Erythroblast (primary cell): ENCODE results near the gene LAMB3.

ENCODE experiments used
- DNase-seq, 2 experiments: peaks; one replicate each; lab custom pipeline; 2025; lab: John Stamatoyannopoulos, UW
- GATA1 ChIP-seq: IDR thresholded peaks from 2 replicates; pipeline ENCODE4 v1.6.1; 2011; ENCODE audit warnings: low read depth, mild to moderate bottlenecking, control low read depth, low read length, moderate library complexity
- POLR2A ChIP-seq: IDR thresholded peaks from 2 replicates; pipeline ENCODE4 v1.6.1; 2011; ENCODE audit warnings: mild to moderate bottlenecking, low read length

Gene LAMB3

GRCh38 chr1:209595599-209596285 lies 56.5 kb downstream of the LAMB3 start:
- no peak for TF ChIP-seq GATA1
- no peak for TF ChIP-seq POLR2A
- no peak for DNase-seq

GRCh38 chr1:209595028-209595427 lies 57.2 kb downstream of the LAMB3 start:
- no peak for DNase-seq
- TF ChIP-seq POLR2A (no peak), GATA1 (no peak)

- DNase-seq, result no peak
Measured at GRCh38 chr1:209594440-209594839, 57.8 kb downstream of the LAMB3 start.

GRCh38 chr1:209593747-209594146 lies 58.5 kb downstream of the LAMB3 start:
- TF ChIP-seq GATA1 (no peak), POLR2A (no peak)
- DNase-seq, result no peak

More at GRCh38 chr1:209594440-209594839, 57.8 kb downstream of the LAMB3 start:
- TF ChIP-seq POLR2A (no peak), GATA1 (no peak)

GRCh38 chr1:209590405-209590804 lies 61.8 kb downstream of the LAMB3 start:
- TF ChIP-seq POLR2A, result no peak
- no peak for TF ChIP-seq GATA1
- DNase-seq, result no peak

GRCh38 chr1:209589863-209590262 lies 62.4 kb downstream of the LAMB3 start:
- TF ChIP-seq POLR2A (no peak), GATA1 (no peak)
- no peak for DNase-seq

GRCh38 chr1:209589440-209589839 lies 62.8 kb downstream of the LAMB3 start:
- TF ChIP-seq GATA1 (no peak), POLR2A (no peak)
- no peak for DNase-seq

- TF ChIP-seq POLR2A, result no peak
- no peak for TF ChIP-seq GATA1
- DNase-seq, result no peak
Measured at GRCh38 chr1:209587789-209588188, 64.4 kb downstream of the LAMB3 start.

- no peak for TF ChIP-seq POLR2A
- no peak for TF ChIP-seq GATA1
- DNase-seq, result no peak
Measured at GRCh38 chr1:209586221-209586740, 65.9 kb downstream of the LAMB3 start.

GRCh38 chr1:209585672-209586071 lies 66.6 kb downstream of the LAMB3 start:
- TF ChIP-seq GATA1 (no peak), POLR2A (no peak)
- no peak for DNase-seq

GRCh38 chr1:209585197-209585596 lies 67.0 kb downstream of the LAMB3 start:
- TF ChIP-seq POLR2A (no peak), GATA1 (no peak)
- no peak for DNase-seq

GRCh38 chr1:209584231-209584672 lies 68.0 kb downstream of the LAMB3 start:
- DNase-seq, result no peak
- TF ChIP-seq GATA1 (no peak), POLR2A (no peak)

- DNase-seq, result no peak
Measured at GRCh38 chr1:209583408-209583807, 68.8 kb downstream of the LAMB3 start, which contains the start of gene CAMK1G. Gene CAMK1G, plus strand, starts transcription at chr1:209583714. Its CDS starts 11,270 bp downstream, at chr1:209594984.

GRCh38 chr1:209580577-209580976 lies 71.6 kb downstream of the LAMB3 start:
- TF ChIP-seq POLR2A, result no peak
- no peak for TF ChIP-seq GATA1

More at GRCh38 chr1:209583408-209583807, 68.8 kb downstream of the LAMB3 start, which contains the start of gene CAMK1G:
- TF ChIP-seq GATA1 (no peak), POLR2A (no peak)

More at GRCh38 chr1:209580577-209580976, 71.6 kb downstream of the LAMB3 start:
- DNase-seq, result no peak
